Activated CD4-positive, alpha-beta T cell treated with anti-CD3 and anti-CD28 coated beads, Interleukin-2, amount 50 U/mL, for 16 hours (primary cell): ENCODE measurements around the gene SLC44A1.

Source experiments
- DNase-seq: peaks from one replicate; pipeline ENCODE4 v3.0.0-alpha.2; 2020

The SLC44A1 gene

DNA sequence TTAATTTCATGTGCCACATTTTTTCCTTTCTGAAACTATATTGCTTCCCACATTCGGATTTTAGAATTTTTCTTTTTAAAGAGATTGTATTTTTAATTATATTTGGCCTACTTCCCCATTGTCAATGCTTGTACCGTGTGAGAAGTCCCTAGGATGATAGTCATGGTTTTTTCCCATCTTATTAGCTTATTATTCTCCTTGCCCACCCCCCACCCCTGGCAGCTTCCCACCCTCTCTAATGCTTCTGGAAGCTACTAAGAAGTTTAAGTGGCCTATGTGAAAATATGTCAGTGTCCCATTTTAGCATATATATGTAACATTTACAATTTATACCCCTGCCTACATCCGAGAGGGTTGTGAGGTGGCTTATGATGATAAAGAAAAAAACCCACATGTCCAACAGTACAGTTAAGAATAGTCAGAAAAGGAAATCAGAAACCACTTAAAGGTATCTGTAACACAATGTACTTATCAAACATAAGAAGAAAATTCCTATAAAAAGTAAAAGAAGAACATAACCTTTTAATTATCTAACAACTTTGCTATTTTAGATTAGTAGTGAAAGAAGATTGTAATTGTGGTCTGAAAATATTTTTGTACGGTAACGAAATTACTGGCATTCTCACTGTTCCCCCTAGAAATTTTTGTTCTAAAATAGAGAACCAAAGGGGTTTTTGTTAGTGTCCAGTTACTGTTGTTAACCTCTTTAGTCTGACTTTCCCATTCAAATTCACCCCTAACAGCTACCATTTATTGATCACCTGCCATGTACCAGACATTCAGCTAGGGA, 62.1 kb downstream of the SLC44A1 start:
- no peak for DNase-seq

DNA sequence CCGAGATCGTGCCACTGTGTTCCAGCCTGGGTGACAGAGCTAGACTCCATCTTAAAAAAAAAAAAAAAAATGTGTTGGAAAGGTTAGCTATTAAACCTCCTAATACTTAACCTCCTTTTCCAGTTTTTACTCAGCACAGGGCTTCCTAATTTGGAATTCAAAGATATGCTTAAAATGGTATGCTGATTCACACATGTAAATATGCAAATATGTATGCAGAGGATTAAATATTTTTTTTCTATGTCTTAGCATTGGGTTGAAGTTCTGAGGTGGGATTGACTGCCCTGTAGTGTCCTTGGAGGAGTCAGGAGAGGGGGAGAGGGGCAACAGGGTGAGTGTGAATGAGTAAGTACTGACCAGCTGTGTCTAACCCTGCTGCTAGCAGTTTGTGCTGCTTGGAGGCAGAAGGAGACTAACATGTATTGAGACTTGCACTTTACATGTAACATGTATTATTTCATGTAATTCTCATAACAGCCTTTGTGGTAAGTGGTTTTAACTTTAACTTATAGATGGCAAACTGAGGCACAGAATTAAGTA, 63.2 kb downstream of the SLC44A1 start:
- no peak for DNase-seq

DNA sequence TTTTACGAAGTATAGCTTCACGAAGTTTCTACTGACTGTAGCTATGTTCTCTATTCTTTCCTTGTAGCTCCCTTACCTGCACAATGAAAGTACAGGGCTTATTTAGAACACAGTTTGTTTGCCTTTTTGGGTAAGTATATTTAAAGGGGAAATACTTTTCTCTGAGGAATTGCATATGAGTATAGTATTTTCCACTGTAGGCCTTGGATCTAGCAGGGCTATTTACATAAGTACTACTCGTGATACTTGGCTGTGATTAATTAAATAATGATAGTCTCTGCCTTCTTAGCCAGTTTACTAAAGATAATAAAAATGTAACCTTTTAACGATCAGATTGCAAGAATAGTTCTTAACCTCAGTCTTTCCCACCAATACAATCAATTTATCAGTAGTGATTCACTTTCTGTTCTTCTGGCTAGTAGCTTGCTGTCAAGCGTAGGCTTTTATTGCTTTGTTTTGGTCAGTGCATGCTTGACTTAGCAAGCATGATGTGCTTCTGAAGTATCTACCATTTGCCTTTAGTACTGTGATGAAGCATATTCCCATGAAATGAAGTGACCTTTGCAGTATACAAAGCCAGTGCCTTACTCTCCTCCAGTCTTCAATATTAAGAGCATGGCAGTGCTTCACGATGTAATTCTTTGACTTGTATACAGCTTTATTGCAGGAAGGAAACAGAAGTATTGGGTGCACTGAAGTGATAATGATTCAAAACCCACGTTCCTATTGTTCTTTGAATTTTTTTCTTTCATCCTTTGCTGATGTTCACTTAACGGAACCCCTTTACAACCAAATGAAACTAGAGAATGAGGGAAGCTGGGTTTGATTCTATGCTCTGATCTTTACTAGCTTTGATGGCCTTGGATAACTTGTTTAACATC, 64.2 kb downstream of the SLC44A1 start:
- no peak for DNase-seq

GRCh38 chr9:105309531-105309931, 65.1 kb downstream of the SLC44A1 start:
- DNase-seq: no peak

GRCh38 chr9:105311306-105311705, 66.9 kb downstream of the SLC44A1 start:
- no peak for DNase-seq

- no peak for DNase-seq
These were observed 68.8 kb downstream of the SLC44A1 start for GRCh38 chr9:105313238-105313637.

GRCh38 chr9:105316703-105317102, 72.3 kb downstream of the SLC44A1 start:
- no peak for DNase-seq

- DNase-seq: no peak
These were observed 74.3 kb downstream of the SLC44A1 start for GRCh38 chr9:105318729-105319191.

DNA sequence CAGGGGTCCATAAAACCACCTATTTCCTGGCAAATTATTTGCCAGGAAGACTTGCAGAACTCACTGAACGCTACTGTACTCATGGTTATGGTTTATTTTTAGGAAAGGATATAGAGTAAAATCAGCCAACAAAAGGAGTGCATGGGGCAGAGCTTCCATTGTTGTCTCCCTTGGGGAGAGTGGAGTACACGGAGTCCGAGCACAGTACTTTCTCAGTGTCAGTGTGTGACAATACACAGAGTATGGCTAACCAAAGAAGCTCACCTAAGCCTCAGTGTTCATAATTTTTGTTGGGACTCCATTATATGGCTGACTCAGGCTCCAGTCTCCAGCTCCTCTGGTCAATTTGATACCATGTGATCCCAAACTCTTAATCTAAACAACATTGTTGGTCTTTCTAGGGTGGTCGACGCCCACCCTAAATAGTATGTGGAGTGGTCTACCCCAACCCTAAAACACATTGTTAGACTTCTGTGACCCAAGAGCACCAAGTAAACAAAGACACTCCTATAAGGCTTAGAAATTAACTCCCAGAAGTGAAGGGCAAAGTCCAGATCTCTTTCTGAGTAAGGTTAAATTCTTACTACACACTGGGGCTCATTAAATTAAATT, 74.9 kb downstream of the SLC44A1 start:
- DNase-seq: no peak

- DNase-seq: no peak
These were observed 76.1 kb downstream of the SLC44A1 start for GRCh38 chr9:105320568-105320967.

DNA sequence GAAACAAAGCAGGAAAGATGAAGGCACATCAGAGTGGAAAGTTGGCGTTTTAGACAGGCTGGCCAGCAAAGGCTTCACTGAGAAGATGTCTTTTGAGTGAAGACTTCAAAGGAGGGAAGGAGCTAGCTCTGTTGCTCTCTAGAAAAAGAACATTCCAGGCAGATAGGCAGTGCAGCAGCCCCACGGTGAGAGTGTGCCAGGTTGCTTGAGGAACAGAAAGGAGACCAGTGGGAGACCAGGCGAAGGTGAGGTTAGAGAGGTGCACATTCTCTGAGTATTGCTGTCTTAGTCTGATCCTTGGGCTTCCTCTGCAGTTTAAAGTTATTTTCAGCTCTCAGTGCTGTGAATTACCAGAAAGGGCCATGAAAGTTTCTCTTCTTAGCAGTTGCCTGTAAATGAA, 83.8 kb downstream of the SLC44A1 start:
- DNase-seq: no peak

DNA sequence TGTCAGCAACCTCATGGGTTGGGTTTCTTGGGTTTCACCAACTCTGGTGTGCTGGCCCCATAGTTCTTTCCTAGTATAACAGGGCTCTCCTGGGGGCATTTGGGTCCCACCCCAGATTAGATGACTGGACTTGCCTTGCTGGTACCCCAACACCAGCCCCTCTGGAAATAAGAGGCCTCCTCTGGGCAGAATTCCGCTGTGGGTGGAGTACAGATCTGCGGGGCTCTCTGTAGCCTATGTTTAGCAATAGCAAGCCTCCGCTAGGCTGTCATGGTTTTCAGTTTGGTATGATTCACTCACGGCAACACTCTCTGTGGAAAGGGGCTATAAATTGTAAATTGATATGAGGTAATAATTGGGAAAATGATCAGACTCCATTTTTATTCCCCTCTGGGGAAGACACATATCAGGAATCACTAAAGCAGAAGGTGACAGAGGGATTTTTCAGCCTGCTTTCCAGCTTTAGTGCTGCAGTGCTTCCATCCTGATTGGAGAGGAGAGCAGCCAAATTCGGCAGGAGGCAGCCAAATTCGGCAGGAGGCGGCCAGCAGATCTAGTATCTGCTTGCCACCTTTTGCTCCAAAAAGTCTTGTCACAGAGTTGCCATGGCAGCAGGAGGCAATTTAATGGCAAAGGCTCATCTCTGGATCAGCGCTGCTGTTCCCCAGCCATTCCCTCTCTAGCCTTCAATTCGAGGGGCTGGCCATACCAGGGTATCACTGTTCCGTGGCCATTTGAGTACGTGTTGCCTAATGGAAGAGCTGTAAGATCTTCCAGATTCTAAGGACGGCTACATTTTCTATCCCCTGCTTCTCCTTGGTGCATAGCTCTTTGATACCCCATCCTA, 84.6 kb downstream of the SLC44A1 start:
- no peak for DNase-seq

GRCh38 chr9:105329719-105330062, 85.2 kb downstream of the SLC44A1 start:
- no peak for DNase-seq

- no peak for DNase-seq
These were observed 85.8 kb downstream of the SLC44A1 start for GRCh38 chr9:105330201-105330600.

- no peak for DNase-seq
These were observed 86.3 kb downstream of the SLC44A1 start for GRCh38 chr9:105330755-105331154.

GRCh38 chr9:105331160-105331559, 86.7 kb downstream of the SLC44A1 start:
- DNase-seq: no peak

DNA sequence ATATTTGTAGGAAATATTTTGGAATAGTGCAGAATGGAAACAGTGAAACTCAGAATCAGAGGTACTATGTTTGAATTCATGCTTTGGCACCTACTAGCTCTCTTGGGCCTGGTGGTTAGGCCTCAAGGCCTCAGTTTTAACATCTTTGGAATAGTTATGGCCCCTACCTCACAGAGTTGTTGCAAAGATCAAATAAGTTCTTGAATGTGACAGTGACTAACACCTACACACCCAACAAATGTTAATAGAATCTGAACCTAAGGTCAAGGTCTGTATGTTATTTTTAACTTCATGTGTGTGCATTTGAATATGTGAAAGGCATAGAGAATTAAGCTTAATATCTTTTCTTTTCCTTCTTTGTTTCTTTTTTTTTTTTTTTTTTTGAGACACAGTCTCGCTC, 87.3 kb downstream of the SLC44A1 start:
- DNase-seq: no peak

DNA sequence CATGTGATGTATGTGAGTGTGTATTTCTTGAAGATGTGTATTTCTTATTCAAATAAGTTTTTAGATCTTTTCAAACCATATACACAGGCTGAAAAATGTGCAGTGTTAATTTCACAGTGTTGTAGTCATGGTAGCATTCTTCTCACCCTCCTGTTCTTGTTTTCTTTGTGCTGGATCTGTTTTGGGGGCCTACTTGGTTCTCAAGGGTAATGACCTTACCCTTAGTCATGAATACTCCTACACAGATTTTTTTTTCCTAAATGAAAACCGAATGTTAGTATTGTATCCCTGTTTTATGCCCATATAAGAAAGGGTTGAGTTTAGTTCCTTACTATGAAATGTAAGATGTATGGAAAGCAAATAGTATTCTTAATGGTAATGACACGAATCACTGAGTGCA, 88.0 kb downstream of the SLC44A1 start:
- DNase-seq: no peak

DNA sequence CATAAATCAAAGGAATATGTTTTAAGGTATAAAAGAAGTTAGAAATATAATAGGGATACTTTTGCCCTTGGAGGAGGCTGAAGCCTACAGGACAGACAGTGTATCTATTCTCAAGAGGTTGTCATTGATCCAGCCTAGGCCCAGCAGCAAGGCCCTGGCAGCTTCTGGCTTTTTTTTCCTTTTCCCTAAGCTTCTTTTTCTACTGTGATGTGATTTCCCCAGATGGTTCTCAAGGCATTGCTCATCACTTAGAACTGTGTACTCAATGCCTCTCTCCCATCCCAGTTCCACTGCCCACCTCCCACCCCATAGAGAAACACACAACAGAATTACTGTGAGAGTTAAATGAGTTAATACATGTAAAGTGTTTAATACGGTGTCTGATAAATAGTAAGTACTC, 88.6 kb downstream of the SLC44A1 start:
- DNase-seq: no peak

- DNase-seq: no peak
These were observed 89.4 kb downstream of the SLC44A1 start for GRCh38 chr9:105333811-105334210.

GRCh38 chr9:105338308-105338707, 93.9 kb downstream of the SLC44A1 start:
- no peak for DNase-seq

- DNase-seq: peak; percentile 27
These were observed 95.4 kb downstream of the SLC44A1 start for GRCh38 chr9:105339849-105340248.
